K562 (cell line): Measurements from ENCODE around the gene SLC44A1. TPM values are rescaled to one million over a fixed set of nuclear protein-coding genes. Genes with fewer than 3 reads are reported as not detected.

Experiments used
- ATF7 ChIP-seq: fragments of 450-650 bp; IDR thresholded peaks from 2 replicates; pipeline ENCODE4 v1.7.1; 2014; ENCODE audit warnings: mild to moderate bottlenecking, moderate library complexity
- CTCF ChIP-seq, 3 experiments: IDR thresholded peaks in 2 of 3; conservative IDR thresholded peaks in 1 of 3; 2 replicates each; pipeline ENCODE4 v1.5.1; 2011 to 2012; ENCODE audit warnings: low read length in 3 of 3, mild to moderate bottlenecking in 3 of 3, control low read depth in 2 of 3, improper control_type of control experiment in 1 of 3, inconsistent platforms in 1 of 3, low read depth in 1 of 3, mixed read lengths in 1 of 3, moderate library complexity in 1 of 3; ENCODE audit not compliant: insufficient read depth in 2 of 3
- ETV1 ChIP-seq: fragments of 450-650 bp; conservative IDR thresholded peaks from 2 replicates; pipeline ENCODE4 v1.6.1; 2016; ENCODE audit warnings: missing genetic modification characterization, control low read depth, low read depth, missing compliant biosample characterization
- GATAD2B ChIP-seq: fragments of 450-650 bp; IDR thresholded peaks from 2 replicates; pipeline ENCODE4 v1.6.1; 2017; ENCODE audit warnings: mild to moderate bottlenecking, borderline replicate concordance
- GMEB1 ChIP-seq: fragments of 250-450 bp; sonication (Bioruptor Pico); IDR thresholded peaks from 2 replicates; pipeline ENCODE4 v1.4.0; 2020; ENCODE audit warnings: mild to moderate bottlenecking
- JUNB ChIP-seq: fragments of 450-650 bp; formaldehyde crosslinking; conservative IDR thresholded peaks from 2 replicates; pipeline ENCODE4 v1.4.0; 2020; ENCODE audit warnings: mild to moderate bottlenecking
- KDM5B ChIP-seq: fragments of 200-600 bp; sonication (generic); IDR thresholded peaks from 2 replicates; pipeline ENCODE4 v1.6.1; 2012; ENCODE audit warnings: low read depth, mild to moderate bottlenecking, moderate library complexity, low read length, control low read depth, inconsistent platforms; ENCODE audit not compliant: insufficient replicate concordance
- MEIS2 ChIP-seq: fragments of 450-650 bp; IDR thresholded peaks from 2 replicates; pipeline ENCODE4 v1.6.1; 2014; ENCODE audit warnings: mild to moderate bottlenecking; ENCODE audit not compliant: partially characterized antibody
- MTA1 ChIP-seq: fragments of 450-650 bp; IDR thresholded peaks from 2 replicates; pipeline ENCODE4 v1.6.1; 2017; ENCODE audit warnings: borderline replicate concordance
- NELFE ChIP-seq: IDR thresholded peaks from 2 replicates; pipeline ENCODE4 v1.6.1; 2011; ENCODE audit warnings: mild to moderate bottlenecking; ENCODE audit not compliant: insufficient read depth, insufficient read length
- PHB2 ChIP-seq: fragments of 450-650 bp; IDR thresholded peaks from 2 replicates; pipeline ENCODE4 v1.6.1; 2017; ENCODE audit warnings: low read depth
- PML ChIP-seq: IDR thresholded peaks from 2 replicates; pipeline ENCODE4 v1.6.1; 2012; ENCODE audit warnings: low read length, inconsistent platforms
- PREB ChIP-seq: sonication (generic); formaldehyde crosslinking; IDR thresholded peaks from 2 replicates; pipeline ENCODE4 v1.8.1; 2023; ENCODE audit warnings: mild to moderate bottlenecking, missing genetic modification reagents
- RAD21 ChIP-seq, 2 experiments: fragments of 250-450 bp in 1 of 2; fragments of 450-650 bp in 1 of 2; sonication (Bioruptor Pico) in 1 of 2; formaldehyde crosslinking in 1 of 2; IDR thresholded peaks in 1 of 2; conservative IDR thresholded peaks in 1 of 2; 2 replicates each; pipeline versions ENCODE4 v1.4.0 to v1.8.0; 2020 to 2022; ENCODE audit warnings: mild to moderate bottlenecking in 2 of 2, moderate library complexity in 1 of 2
- RBM15 ChIP-seq: fragments of 200-400 bp; formaldehyde crosslinking; IDR thresholded peaks from 2 replicates; pipeline ENCODE4 v1.6.1; 2018; ENCODE audit warnings: mild to moderate bottlenecking, low read length, moderate library complexity; ENCODE audit not compliant: insufficient read depth
- RUNX1 ChIP-seq: sonication (generic); IDR thresholded peaks from 2 replicates; pipeline ENCODE4 v1.6.1; 2016; ENCODE audit warnings: antibody characterized with exemption, low read depth
- SIX5 ChIP-seq, 2 experiments: IDR thresholded peaks; 2 replicates each; pipeline ENCODE4 v1.6.1; 2011; ENCODE audit warnings: low read length in 2 of 2, borderline replicate concordance in 1 of 2, low read depth in 1 of 2, mild to moderate bottlenecking in 1 of 2, moderate library complexity in 1 of 2; ENCODE audit not compliant: insufficient read depth in 1 of 2
- SMAD3 ChIP-seq: fragments of 450-650 bp; formaldehyde crosslinking; conservative IDR thresholded peaks from 2 replicates; pipeline ENCODE4 v1.4.0; 2020; ENCODE audit warnings: mild to moderate bottlenecking
- TAF1 ChIP-seq: IDR thresholded peaks from 2 replicates; pipeline ENCODE4 v1.6.1; 2011; ENCODE audit warnings: mild to moderate bottlenecking, low read length, moderate library complexity; ENCODE audit not compliant: insufficient read depth, control insufficient read depth, severe bottlenecking; ENCODE audit errors: extremely low read depth
- ZNF707 ChIP-seq: fragments of 250-450 bp; sonication (Bioruptor Pico); conservative IDR thresholded peaks from 2 replicates; pipeline ENCODE4 v1.8.0; 2022; ENCODE audit warnings: inconsistent platforms, mild to moderate bottlenecking, moderate library complexity
- ZNF778 ChIP-seq: fragments of 450-650 bp; formaldehyde crosslinking; IDR thresholded peaks from 2 replicates; pipeline ENCODE4 v1.4.0; 2020; ENCODE audit warnings: mild to moderate bottlenecking, moderate library complexity
- polyA plus RNA-seq, 8 experiments: library from polyadenylated mRNA; depleted of rRNA in 4 of 8; stranded (reverse) in 5 of 8; unstranded in 3 of 8; fragments of >200 nt; fragmentation: Nextera tagmentation in 2 of 8; fragmentation: Illumina TruSeq in 1 of 8; extraction: Ambion mirVana in 2 of 8; extraction: Trizol in 1 of 8; gene quantifications; 2 replicates each; pipeline versions ENCODE4 v1.2.1 to v1.2.3, GENCODE V29; 2011 to 2014; ENCODE audit warnings: inconsistent platforms in 1 of 8, missing spikeins in 1 of 8
- total RNA-seq, 7 experiments: library from RNA; depleted of rRNA in 6 of 7; stranded (reverse); fragments of >200 nt in 6 of 7; fragmentation: Illumina TruSeq in 2 of 7; extraction: Trizol in 2 of 7; gene quantifications; 2 replicates each; pipeline versions ENCODE4 v1.2.1 to v1.2.3, GENCODE V29; 2011 to 2021; ENCODE audit warnings: low replicate concordance in 1 of 7

The SLC44A1 gene
- total and polyA plus RNA-seq, 9 of the 15 experiments (the other 6 are each of a cell fraction or from before 2014, with no cell fraction given), result 0.11 to 0.59 (median 0.30) TPM

GRCh38 chr9:105447814-105448812 is 203.7 kb downstream of the SLC44A1 start, which contains the start of gene FSD1L (continued):
- TF ChIP-seq RBM15 (no peak), SIX5 (IDR thresholded peaks at IDR 0.05; ENCODE audit: borderline replicate concordance in 1 of 2, insufficient read depth in 1 of 2, low read depth in 1 of 2, low read length in 2 of 2) (no peak), ATF7 (peak; percentile 63; the same call in 1 of the 2 replicates), ETV1 (no peak), RAD21 (CRISPR knock-in tag; conservative IDR thresholded peaks at IDR 0.05 in 1 of 2, IDR thresholded peaks at IDR 0.05 in 1 of 2) (peak in 1 of 2 experiments; percentile 37; a peak in 2 of 4 replicates), JUNB (CRISPR knock-in tag) (no peak), GATAD2B (no peak), GMEB1 (CRISPR knock-in tag) (peak; percentile 82), MTA1 (no peak), MEIS2 (peak; percentile 75), SMAD3 (no peak), TAF1 (peak; percentile 3), PHB2 (no peak), ZNF778 (CRISPR knock-in tag) (no peak), PREB (CRISPR knock-in tag) (no peak), NELFE (no peak), ZNF707 (CRISPR knock-in tag) (no peak), PML (0 out of 2 replicates have a peak, but pooled peaks have one; percentile 28), CTCF (IDR thresholded peaks at IDR 0.05 in 2 of 3, conservative IDR thresholded peaks at IDR 0.05 in 1 of 3; ENCODE audit: insufficient read depth in 2 of 3, low read depth in 1 of 3, low read length in 3 of 3) (peak in 2 of 3 experiments; percentile 21 to 39; a peak in 2 of 6 replicates), RUNX1 (no peak), KDM5B (peak; percentile 59)
